Measurements from ENCODE around the gene MMP14.

The MMP14 gene

GRCh38 chr14:22811722-22812121, 24.7 kb upstream of the MMP14 start:
- intact Hi-C loops (cut with DNase I; ENCODE audit: low total_unique reads) = no loop called here
- H3K36me3 ChIP-seq = no peaks in the 10 kb centered on the region
- no peak for TF ChIP-seq CTCF (IDR thresholded peaks at IDR 0.05)
- no peak overlapping the region for H3K27ac ChIP-seq
- no peaks in the 10 kb centered on the region for H3K4me1 ChIP-seq
- DNase-seq = no peak
- H3K27me3 ChIP-seq = no peaks in the 10 kb centered on the region
- H3K9me3 ChIP-seq = no peaks in the 10 kb centered on the region
- H3K4me3 ChIP-seq = no peak overlapping the region

- Histone ChIP-seq H3K4me3 (no peak overlapping the region), H3K36me3 (no peaks in the 10 kb centered on the region), H3K9me3 (no peaks in the 10 kb centered on the region), H3K4me1 (peaks cover 0 to 10% (median 2%) of the 10 kb centered on the region in 4 donors), H3K27me3 (no peaks in the 10 kb centered on the region), H3K27ac (no peak overlapping the region)
- intact Hi-C loops (cut with DNase I; ENCODE audit: low total_unique reads) = no loop called here
- no peak for DNase-seq
- TF ChIP-seq CTCF (IDR thresholded peaks at IDR 0.05) = no peak
Measured at GRCh38 chr14:22812744-22813143, 23.6 kb upstream of the MMP14 start.

- Histone ChIP-seq H3K36me3 (no peaks in the 10 kb centered on the region), H3K4me3 (no peak overlapping the region), H3K9me3 (no peaks in the 10 kb centered on the region), H3K27me3 (no peaks in the 10 kb centered on the region), H3K27ac (no peak overlapping the region), H3K4me1 (peaks cover 0 to 14% (median 4%) of the 10 kb centered on the region in 4 donors)
- intact Hi-C loops (cut with DNase I; ENCODE audit: low total_unique reads) = no loop called here
- no peak for DNase-seq
- TF ChIP-seq CTCF (IDR thresholded peaks at IDR 0.05) = no peak
Measured at GRCh38 chr14:22813145-22813544, 23.2 kb upstream of the MMP14 start.

- no peaks in the 10 kb centered on the region for H3K9me3 ChIP-seq
- no peak overlapping the region for H3K27ac ChIP-seq
- no peak for TF ChIP-seq CTCF (IDR thresholded peaks at IDR 0.05)
- intact Hi-C loops (cut with DNase I; ENCODE audit: low total_unique reads) = no loop called here
- H3K36me3 ChIP-seq = no peaks in the 10 kb centered on the region
- H3K4me3 ChIP-seq = peak overlapping the region in 1 of 2 donors; percentile 3
- no peak for DNase-seq
- no peaks in the 10 kb centered on the region for H3K27me3 ChIP-seq
- H3K4me1 ChIP-seq = peaks cover 0 to 26% (median 13%) of the 10 kb centered on the region in 4 donors
Measured at GRCh38 chr14:22814373-22814772, 22.0 kb upstream of the MMP14 start.

GRCh38 chr14:22814941-22815713, 21.3 kb upstream of the MMP14 start, which contains the start of gene SLC7A7:
Gene SLC7A7, minus strand, starts transcription at chr14:22815435. Its CDS starts 2,037 bp downstream, at chr14:22813398.
- no peak for DNase-seq
- H3K27ac ChIP-seq = peak within 1 kb of the TSS in 1 of 2 donors; percentile 78
- intact Hi-C loops (cut with DNase I; ENCODE audit: low total_unique reads) = no loop called here

More at GRCh38 chr14:22814941-22815713, 21.3 kb upstream of the MMP14 start, which contains the start of gene SLC7A7:
- no peak for TF ChIP-seq CTCF (IDR thresholded peaks at IDR 0.05)
- no peaks in the 10 kb centered on the region for H3K36me3 ChIP-seq
- peak within 1 kb of the TSS in 1 of 2 donors; percentile 3 for H3K4me3 ChIP-seq
- H3K27me3 ChIP-seq = no peaks in the 10 kb centered on the region
- H3K9me3 ChIP-seq = no peaks in the 10 kb centered on the region
- H3K4me1 ChIP-seq = peaks cover 0 to 33% (median 18%) of the 10 kb centered on the region in 4 donors
